GM12891 (cell line): Measurements from ENCODE around the gene GDAP1L1.
"Not testable (repeated sequence)": the region's sequence is repeated elsewhere in the genome, so short reads cannot be mapped to it uniquely, and the experiment has no call there.

Source experiments
- POLR2A ChIP-seq: IDR thresholded peaks from 2 replicates; pipeline ENCODE4 v1.6.1; 2011; ENCODE audit warnings: low read depth, low read length, control low read depth
- POLR2AphosphoS5 ChIP-seq: IDR thresholded peaks from 2 replicates; pipeline ENCODE4 v1.6.1; 2011; ENCODE audit warnings: low read depth, low read length, control low read depth
- TAF1 ChIP-seq: IDR thresholded peaks from 2 replicates; pipeline ENCODE4 v1.6.1; 2011; ENCODE audit warnings: low read depth, low read length, control low read depth

DNA sequence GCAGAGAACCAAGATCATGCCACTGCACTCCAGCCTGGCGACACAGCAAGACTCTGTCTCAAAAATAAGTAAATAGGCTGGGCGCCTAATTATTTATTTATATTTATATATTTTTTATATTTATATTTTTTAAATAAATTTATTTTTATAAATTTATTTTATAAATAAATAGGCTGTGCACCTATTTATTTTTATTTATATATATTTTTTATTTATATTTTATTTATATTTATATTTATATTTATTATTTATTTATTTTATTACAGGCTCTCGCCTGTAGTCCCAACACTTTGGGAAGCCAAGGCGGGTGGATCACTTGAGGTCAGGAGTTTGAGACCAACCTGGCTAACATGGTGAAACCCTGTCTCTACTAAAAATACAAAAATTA lies 14.6 kb upstream of the GDAP1L1 start:
- not testable (repeated sequence) for TF ChIP-seq POLR2AphosphoS5, POLR2A, TAF1
